Activated CD4-positive, alpha-beta T cell treated with anti-CD3 and anti-CD28 coated beads, Interleukin-2, amount 50 U/mL, for 24 hours (primary cell): ENCODE measurements around the gene DDT.
"Not testable (repeated sequence)": the region's sequence is repeated elsewhere in the genome, so short reads cannot be mapped to it uniquely, and the experiment has no call there.

Experiments
- DNase-seq, 2 donors: peaks; one replicate each; pipeline ENCODE4 v3.0.0-alpha.2; 2020; ENCODE audit warnings: low read depth in 1 of 2, low spot score in 1 of 2

Gene DDT

DNA sequence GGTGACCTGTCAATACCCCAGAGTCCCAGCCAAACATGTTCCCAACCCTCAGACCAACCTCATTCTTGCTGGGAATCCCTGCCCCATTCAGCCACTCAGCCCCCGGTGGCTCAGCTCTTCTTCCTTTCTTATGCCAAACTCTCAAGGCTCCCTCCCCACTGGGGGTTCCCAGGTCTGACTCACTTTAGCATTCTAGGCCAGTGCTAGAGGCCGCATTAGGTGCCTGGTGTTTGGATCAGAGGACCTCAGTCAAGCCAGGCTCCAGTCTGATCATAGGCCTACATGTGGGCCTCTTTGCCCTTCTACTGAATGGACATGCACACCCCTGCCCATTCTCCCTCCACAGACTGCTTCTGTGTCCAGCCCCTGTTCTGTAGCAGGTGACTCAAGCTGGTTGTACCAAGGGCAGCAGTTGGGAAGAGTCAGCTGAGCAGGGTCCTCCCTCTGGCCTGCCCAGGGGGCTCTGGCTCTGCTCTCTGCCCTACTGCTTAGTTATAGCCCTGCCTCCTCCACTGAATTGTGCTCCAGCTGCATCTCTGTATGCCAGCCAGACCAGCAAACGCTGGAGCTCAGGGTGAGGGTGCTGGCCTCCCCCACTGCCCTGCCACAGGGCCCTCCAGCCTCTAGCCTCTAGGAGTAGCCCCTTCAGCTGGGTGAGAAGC is 15.5 kb upstream of the DDT start:
- not testable (repeated sequence) for DNase-seq

DNA sequence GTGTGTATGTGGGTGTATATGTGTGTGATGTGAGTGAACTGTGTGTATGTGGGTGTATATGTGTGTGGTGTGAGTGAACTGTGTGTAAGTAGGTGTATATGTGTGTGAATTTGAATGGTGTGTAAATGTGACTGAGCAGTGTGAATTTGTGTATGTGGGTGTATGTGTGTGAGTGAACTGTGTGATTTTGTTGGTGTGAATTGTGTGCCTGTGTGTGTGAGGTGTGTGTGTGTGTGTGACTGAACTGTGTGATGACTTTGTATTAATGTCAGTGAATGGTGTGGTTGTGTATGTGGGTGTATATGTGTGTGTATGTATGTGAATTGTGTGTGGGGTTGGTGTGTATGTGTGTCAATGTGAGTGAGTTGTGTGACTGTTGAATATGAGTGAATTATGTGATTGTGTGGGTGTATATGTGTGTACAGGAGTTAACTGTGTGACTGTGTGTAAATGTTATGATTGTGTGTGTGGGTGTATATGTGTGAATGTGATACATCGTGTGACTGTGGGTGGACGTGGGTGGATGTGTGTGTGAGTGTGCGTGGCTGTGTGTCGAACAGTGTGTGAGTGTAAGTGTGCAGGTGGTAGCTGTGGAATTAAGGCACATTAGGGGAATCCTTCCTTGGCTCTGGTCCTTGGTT is 12.4 kb upstream of the DDT start:
- not testable (repeated sequence) for DNase-seq

DNA sequence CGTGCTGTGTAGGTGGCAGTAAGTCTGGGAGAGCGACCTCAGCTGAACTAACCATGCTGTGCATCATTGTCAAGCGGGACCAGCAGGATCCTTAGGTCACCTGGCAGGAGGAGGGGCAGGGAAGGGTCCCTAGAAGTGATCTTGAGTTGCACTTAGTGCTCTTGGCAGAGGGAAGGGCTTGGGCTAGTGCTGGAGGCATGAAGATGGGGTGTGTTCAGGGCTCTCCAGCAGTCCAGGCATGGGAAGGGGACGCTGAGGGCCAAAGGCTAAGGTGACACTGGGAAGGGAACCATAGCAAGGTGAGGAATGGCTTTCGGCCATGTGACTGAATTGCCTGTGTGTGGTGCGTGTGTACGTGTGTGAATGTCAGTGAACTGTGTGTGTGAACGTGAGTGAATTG is 11.8 kb upstream of the DDT start:
- DNase-seq = not testable (repeated sequence)

DNA sequence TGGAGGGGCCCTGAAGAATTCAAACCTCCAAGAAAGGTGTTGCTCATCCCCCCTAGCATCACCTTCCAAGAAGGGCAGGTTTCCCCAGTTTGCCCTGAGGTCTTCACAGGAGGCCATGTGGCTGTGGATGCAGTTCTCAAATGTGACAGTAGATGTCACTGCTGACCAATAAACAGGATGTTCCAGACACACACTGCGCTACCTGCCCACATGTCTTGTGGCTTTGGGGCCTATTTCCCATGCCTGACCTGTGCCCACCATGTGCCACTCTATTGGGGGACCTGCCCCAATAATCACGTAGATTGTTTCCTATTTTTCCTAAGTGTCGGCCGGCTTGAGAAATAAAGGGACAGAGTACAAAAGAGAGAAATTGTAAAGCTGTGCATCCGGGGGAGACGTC is 10.2 kb upstream of the DDT start:
- DNase-seq = peak in 1 of 2 donors; percentile 51

DNA sequence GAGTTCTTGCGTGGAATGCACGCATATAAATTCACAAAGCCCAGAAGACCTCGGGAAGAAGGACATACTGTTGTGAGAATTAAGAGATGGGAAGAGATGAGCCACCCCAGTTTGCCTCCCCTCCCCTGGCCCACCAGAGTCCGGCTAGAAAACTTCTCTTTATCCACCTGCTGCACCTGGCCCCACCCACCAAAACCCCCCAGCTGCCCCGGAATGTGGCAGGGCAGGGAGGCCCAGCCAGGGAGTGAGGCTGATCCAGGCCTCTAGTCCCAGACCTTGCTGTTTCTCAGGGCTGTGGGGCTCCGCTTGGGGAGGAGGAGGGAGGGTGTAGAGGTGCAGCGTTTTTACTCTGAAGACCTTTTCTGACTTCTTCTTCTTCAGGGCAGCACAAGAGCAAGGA is 6.3 kb upstream of the DDT start:
- DNase-seq = not testable (repeated sequence)

DNA sequence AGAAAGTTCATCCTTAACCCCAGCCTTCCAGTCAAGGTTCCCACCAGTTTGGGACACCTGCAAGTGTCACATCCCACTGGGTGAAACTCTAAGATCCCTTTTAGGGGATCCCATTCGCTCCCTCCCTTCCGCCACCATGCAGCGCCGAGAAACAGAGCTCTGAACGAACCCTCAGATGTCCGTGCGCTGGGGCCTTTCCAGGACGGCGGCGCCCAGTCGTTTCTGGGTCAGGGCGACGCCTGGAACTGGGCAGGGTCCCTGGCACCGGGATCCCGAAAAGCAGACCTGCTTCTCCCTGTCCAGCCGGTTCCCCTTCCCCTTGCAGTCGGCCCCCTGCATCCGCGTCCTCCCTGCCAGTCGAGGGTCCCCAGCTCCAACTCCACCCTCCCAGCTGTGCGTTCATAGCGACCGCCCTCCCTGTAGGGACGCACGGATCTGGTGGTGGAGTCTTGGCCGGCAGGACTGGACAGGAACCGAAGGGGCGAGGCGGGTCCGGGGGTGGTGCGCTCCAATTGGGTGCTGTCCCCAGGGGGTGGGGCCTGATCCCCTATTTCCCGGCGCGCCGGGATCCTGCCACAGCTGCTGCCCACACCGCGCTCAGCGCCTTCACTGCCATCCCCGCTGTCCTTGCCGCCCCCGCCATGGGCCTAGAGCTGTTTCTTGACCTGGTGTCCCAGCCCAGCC is 5.5 kb upstream of the DDT start, which contains the start of gene GSTT2:
Gene GSTT2, plus strand, starts transcription at position 578 of the 684 bp plus-strand sequence.
- not testable (repeated sequence) for DNase-seq

DNA sequence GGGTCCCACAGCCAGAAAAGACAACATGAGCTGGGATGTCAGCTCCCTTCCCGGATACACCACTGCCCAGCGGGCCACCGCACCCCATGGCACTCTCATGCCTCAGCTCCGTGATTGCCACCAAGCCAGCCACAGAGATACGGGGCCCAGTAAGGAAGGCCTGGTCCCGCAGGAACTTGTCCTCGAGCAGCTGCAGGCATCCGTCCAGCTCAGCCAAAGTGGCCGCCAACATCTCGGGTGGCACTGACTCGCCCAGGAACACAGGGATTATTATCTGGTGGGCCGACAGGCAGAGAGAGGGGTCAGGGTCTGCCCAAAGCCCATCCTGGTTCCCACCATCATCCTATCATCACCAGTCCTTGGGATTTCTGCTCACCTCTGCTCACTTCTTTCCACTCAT is 3.1 kb upstream of the DDT start:
- DNase-seq = not testable (repeated sequence)

DNA sequence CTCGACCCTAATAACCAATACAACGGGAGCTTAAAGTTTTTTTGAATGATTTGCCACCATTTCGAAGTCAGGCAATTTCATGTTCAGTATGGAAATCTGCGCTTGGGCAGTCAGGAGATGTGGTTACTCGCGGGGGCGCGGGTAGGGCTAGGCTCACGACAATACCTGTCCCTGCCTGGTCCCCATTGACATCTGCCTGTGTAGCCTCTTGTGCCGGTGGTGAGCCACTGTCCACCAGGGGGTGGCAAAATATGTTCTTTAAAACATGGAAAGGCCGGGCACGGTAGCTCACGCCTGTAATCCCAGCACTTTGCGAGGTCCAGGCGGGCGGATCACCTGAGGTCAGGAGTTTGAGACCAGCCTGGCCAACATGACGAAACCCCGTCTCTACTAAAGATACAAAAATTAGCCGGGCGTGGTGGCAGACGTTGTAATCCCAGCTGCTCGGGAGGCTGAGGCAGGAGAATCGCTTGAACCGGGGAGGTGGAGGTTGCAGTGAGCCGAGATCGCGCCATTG is 653 bp upstream of the DDT start:
- not testable (repeated sequence) for DNase-seq

DNA sequence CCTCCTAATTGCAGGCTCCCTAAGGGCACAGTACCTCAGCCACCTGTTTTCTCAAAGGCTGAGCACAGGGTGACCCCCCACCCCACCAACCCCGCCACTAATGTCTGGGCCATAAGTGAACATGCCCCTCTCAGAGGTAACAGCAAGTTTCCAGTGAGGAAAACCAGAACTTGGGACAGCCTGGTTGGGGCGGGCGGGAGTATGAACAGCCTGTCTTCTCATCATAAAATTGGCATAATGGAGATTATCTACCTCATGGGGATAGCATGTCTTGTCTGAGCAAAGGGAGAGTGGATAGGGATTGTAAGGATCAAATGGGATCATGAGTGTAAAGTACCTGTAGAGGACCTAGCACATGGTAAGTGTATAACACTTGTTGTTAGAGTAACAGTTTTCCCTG is 2.3 kb downstream of the DDT start:
- DNase-seq = not testable (repeated sequence)

DNA sequence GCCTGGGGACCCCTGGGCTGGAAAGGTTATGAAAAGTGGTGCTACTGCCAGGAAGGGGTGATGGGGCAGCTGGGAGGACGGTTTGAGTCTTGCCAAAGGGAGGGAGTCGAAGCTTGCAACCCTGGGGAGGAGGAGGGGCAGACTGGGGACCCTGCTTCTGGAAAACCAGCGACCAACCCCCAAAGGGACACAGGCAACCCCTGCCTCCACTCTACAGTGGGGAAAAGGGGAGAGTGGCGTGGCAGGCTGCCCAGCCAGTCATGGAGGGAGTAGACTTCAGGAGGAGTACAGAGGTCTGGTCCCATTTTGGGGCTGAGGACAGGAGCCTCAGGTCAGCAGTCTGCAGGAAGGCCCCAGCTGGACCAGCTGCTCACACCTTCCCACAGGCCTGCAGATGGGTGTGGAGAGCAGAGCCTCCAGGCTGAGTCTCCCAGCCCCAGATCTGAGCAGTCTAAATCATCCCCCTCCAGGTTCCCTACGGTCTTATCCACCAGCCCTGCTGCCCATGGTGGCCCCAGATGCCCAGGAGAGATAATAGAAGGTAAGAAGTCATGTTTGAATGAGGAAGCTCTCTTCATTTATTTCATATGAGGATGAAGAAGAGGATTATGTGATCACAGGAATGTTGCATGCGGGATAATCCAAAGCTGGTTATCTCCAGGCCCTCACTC is 3.3 kb downstream of the DDT start:
- no peak for DNase-seq

DNA sequence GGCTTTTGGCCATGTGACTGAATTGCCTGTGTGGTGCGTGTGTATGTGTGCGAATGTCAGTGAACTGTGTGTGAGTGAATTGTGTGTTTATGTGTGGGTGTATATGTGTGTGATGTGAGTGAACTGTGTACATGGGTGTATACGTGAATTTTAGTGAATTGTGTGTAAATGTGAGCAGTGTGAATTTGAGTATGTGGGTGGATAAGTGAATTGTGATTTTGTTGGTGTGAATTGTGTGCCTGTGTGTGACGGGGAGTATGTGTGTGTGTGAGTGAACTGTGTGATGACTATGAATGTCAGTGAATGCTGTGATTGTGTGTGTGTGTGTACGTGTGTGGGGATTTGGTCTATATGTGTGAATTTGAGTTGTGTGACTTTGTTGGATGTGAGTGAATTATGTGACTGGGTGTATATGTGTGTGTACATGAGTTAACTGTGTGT is 4.0 kb downstream of the DDT start:
- no peak for DNase-seq

DNA sequence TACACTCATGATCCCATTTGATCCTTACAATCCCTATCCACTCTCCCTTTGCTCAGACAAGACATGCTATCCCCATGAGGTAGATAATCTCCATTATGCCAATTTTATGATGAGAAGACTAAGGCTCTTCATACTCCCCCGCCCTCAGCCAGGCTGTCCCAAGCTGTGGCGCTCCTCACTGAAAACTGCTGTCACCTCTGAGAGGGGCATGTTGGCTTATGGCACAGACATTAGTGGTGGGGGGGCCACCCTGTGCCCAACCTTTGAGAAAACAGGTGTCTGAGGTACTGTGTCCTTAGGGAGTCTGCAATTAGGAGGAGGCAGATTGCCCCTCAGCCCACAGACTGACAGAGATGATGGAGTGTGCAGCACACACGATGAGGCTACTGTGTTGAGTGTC is 5.2 kb downstream of the DDT start:
- DNase-seq = no peak

DNA sequence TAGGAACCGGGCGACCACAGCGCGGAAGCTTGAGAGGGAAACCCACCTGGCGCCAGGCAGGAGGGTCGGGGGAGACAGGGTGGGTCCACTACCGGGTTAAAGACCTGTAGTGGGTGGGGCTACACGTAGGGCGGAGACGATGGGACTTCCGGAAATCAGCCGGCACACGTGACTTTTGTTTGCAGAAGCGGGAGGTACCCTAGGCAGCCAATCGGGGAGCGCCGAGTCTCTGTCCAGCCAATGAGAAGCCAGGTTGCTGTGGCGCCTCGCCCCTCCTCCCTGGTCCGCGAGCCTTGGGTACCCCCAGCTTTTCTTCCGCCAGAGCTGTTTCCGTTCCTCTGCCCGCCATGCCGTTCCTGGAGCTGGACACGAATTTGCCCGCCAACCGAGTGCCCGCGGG is 7.7 kb downstream of the DDT start, which contains the start of gene DDTL:
Gene DDTL, plus strand, starts transcription at position 321 of the 400 bp plus-strand sequence. Its CDS starts 27 bp downstream, at position 348.
- not testable (repeated sequence) for DNase-seq

DNA sequence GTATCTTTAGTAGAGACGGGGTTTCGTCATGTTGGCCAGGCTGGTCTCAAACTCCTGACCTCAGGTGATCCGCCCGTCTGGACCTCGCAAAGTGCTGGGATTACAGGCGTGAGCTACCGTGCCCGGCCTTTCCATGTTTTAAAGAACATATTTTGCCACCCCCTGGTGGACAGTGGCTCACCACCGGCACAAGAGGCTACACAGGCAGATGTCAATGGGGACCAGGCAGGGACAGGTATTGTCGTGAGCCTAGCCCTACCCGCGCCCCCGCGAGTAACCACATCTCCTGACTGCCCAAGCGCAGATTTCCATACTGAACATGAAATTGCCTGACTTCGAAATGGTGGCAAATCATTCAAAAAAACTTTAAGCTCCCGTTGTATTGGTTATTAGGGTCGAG is 8.1 kb downstream of the DDT start:
- not testable (repeated sequence) for DNase-seq

DNA sequence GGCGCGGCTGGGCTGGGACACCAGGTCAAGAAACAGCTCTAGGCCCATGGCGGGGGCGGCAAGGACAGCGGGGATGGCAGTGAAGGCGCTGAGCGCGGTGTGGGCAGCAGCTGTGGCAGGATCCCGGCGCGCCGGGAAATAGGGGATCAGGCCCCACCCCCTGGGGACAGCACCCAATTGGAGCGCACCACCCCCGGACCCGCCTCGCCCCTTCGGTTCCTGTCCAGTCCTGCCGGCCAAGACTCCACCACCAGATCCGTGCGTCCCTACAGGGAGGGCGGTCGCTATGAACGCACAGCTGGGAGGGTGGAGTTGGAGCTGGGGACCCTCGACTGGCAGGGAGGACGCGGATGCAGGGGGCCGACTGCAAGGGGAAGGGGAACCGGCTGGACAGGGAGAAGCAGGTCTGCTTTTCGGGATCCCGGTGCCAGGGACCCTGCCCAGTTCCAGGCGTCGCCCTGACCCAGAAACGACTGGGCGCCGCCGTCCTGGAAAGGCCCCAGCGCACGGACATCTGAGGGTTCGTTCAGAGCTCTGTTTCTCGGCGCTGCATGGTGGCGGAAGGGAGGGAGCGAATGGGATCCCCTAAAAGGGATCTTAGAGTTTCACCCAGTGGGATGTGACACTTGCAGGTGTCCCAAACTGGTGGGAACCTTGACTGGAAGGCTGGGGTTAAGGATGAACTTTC is 13.0 kb downstream of the DDT start, which contains the start of gene GSTT2B:
Gene GSTT2B, minus strand, starts transcription at position 112 of the 688 bp plus-strand sequence. Its CDS starts 64 bp downstream, at position 48.
- DNase-seq = not testable (repeated sequence)

DNA sequence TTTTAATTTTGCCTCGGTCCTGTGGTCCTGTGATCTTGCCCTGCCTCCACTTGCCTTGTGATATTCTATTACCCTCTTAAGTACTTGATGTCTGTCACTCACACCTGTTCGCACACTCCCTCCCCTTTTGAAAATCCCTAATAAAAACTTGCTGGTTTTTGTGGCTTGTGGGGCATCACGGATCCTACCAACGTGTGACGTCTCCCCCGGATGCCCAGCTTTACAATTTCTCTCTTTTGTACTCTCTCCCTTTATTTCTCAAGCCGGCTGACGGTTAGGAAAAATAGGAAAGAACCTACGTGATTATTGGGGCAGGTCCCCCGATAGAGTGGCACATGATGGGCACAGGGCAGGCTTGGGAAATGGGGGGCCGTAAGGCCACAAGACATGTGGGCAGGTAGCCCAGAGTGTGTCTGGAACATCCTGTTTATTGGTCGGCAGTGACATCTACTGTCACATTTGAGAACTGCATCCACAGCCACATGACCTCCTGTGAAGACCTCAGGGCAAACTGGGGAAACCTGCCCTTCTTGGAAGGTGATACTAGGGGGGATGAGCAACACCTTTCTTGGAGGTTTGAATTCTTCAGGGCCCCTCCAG is 17.8 kb downstream of the DDT start:
- DNase-seq = peak; percentile 67 to 77

DNA sequence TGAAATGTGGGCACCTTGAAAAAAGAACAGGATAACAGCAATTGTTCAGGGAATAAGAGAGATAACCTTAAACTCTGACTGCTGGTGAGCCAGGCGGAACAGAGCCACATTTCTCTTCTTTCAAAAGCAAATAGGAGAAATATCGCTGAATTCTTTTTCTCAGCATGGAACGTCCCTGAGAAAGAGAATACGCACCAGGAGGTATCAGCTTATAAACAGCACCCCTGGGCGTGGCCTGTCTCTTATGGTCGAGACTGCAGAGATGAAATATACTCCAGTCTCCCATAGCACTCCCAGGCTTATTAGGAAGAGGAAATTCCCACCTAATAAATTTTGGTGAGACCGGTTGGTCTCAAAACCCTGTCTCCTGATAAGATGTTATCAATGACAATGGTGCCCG is 18.4 kb downstream of the DDT start:
- DNase-seq = not testable (repeated sequence)

DNA sequence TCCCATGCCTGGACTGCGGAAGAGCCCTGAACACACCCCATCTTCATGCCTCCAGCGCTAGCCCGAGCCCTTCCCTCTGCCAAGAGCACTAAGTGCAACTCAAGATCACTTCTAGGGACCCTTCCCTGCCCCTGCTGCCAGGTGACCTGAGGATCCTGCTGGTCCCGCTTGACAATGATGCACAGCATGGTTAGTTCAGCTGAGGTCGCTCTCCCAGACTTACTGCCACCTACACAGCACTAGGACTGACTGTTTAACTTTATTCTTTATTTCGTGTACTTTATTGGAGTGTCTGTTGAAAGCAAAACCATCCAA is 19.3 kb downstream of the DDT start:
- DNase-seq = not testable (repeated sequence)

DNA sequence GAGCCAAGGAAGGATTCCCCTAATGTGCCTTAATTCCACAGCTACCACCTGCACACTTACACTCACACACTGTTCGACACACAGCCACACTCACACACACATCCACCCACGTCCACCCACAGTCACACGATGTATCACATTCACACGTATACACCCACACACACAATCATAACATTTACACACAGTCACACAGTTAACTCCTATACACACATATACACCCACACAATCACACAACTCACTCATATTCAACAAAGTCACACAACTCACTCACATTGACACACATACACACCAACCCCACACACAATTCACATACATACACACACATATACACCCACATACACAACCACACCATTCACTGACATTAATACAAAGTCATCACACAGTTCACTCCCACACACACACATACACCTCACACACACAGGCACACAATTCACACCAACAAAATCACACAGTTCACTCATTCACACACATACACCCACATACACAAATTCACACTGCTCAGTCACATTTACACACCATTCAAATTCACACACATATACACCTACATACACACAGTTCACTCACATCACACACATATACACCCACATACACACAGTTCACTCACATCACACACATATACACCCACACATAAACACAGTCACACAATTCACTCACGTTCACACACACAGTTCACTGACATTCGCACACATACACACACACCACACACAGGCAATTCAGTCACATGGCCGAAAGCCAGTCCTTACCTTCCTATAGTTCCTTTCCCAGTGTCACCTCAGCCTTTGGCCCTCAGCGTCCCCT is 19.8 kb downstream of the DDT start:
- not testable (repeated sequence) for DNase-seq
